Neutrophil (primary cell): Measurements from ENCODE around the gene TRIOBP.
"Not testable (repeated sequence)": the region's sequence is repeated elsewhere in the genome, so short reads cannot be mapped to it uniquely, and the experiment has no call there.

Source experiments
- H3K27ac ChIP-seq: fragments of 200-600 bp; sonication (generic); 2 replicates; pipeline ENCODE4 v1.5.1; 2016; ENCODE audit warnings: mild to moderate bottlenecking, moderate library complexity
- H3K27me3 ChIP-seq: fragments of 200-600 bp; sonication (generic); 2 replicates; pipeline ENCODE4 v1.6.0; 2016; ENCODE audit warnings: mild to moderate bottlenecking
- H3K36me3 ChIP-seq: fragments of 200-600 bp; sonication (generic); 2 replicates; pipeline ENCODE4 v1.5.1; 2017
- H3K4me1 ChIP-seq, 2 experiments: fragments of 200-600 bp in 1 of 2; sonication (generic) in 1 of 2; 1 replicate in 1 of 2; 2 replicates in 1 of 2; pipeline versions ENCODE4 v1.5.1 to v1.6.1; 2013 to 2016; ENCODE audit warnings: low read depth in 1 of 2, low read length in 1 of 2, mild to moderate bottlenecking in 1 of 2, moderate library complexity in 1 of 2; ENCODE audit not compliant: control insufficient read depth in 1 of 2, insufficient read depth in 1 of 2
- H3K4me3 ChIP-seq, 2 experiments: fragments of 200-600 bp in 1 of 2; sonication (generic) in 1 of 2; 1 replicate in 1 of 2; 2 replicates in 1 of 2; pipeline ENCODE4 v1.5.1; 2013 to 2016; ENCODE audit warnings: low read depth in 1 of 2, low read length in 1 of 2, mild to moderate bottlenecking in 1 of 2, moderate library complexity in 1 of 2
- H3K9me3 ChIP-seq: fragments of 200-600 bp; sonication (generic); 2 replicates; pipeline ENCODE4 v1.5.1; 2016
- TF ChIP-seq, protein P1 (sequence below): fragments of 200-600 bp; sonication (generic); IDR thresholded peaks from 2 replicates; pipeline ENCODE4 v1.5.1; 2016; ENCODE audit warnings: antibody characterized with exemption

Gene TRIOBP

DNA sequence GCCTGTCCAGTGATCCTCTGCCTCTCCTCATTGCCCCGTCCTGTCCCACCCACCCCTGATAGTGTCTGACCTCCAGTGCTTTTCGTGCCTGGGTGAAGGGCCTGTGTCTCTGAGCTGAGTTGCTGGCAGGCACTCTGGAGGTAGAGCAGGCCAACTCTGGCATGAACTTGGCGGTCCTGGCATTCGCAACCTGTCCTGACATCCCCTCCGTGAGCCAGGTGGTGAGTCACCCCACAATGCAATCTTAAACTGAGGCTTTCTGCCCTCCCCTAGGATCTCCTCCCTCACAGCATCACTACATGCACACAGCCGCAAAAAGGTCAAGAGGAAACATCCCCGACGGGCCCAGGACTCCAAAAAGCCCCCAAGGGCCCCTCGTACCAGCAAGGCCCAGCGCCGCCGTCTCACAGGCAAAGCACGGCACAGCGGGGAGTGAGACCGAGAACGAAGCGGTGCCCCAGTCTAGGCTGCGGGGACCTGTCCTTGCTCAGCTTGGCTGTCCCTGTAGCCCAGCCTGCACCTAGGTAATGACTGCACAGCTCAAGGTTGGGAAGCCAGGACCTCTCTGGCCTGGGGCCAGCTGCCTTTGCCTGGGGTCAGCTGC is 5.8 kb upstream of the TRIOBP start:
- H3K27ac ChIP-seq = no peak overlapping the region
- H3K9me3 ChIP-seq = no peaks in the 10 kb centered on the region
- H3K36me3 ChIP-seq = peaks cover 76% of the 10 kb centered on the region
- H3K4me3 ChIP-seq = no peak overlapping the region
- peaks cover 6% of the 10 kb centered on the region for H3K27me3 ChIP-seq
- TF ChIP-seq, protein P1, sequence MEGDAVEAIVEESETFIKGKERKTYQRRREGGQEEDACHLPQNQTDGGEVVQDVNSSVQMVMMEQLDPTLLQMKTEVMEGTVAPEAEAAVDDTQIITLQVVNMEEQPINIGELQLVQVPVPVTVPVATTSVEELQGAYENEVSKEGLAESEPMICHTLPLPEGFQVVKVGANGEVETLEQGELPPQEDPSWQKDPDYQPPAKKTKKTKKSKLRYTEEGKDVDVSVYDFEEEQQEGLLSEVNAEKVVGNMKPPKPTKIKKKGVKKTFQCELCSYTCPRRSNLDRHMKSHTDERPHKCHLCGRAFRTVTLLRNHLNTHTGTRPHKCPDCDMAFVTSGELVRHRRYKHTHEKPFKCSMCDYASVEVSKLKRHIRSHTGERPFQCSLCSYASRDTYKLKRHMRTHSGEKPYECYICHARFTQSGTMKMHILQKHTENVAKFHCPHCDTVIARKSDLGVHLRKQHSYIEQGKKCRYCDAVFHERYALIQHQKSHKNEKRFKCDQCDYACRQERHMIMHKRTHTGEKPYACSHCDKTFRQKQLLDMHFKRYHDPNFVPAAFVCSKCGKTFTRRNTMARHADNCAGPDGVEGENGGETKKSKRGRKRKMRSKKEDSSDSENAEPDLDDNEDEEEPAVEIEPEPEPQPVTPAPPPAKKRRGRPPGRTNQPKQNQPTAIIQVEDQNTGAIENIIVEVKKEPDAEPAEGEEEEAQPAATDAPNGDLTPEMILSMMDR = no peak
- peaks cover 13 to 15% of the 10 kb centered on the region in 2 experiments for H3K4me1 ChIP-seq

DNA sequence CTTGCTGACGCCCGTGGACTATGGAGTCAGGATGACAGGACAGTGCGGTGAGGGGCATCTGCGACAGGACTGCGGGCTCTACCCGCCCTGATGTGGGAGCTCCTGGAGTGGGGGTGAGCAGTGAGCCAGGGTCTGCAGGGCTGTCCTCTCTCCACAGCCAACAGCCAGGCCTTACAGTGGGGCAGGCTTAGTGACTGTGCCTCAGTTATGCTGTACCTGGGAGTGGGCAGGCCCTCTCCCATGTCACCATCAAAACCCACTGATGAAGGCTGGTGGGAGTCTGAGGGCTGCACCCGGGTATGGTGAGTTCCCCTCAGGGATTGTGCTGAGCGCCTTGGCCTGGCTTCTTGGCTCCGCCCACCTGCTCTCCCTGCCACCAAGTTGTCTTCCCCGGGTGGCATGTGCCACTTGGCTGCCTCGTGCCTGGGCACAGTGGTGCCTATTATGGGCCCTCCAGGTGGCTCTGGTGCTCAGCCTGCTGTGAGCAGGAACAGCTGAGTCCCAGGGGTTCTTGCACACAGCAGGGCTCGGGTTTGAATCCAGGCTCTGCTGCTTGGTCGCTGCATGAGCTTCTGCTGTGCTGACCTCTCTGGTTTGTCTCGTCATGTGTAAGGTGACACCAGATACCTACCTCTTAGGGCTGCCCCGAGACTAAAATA is 4.1 kb upstream of the TRIOBP start:
- Histone ChIP-seq H3K4me1 (peaks cover 9 to 10% of the 10 kb centered on the region in 2 experiments), H3K27me3 (peaks cover 19% of the 10 kb centered on the region), H3K27ac (no peak overlapping the region), H3K4me3 (no peak overlapping the region), H3K9me3 (no peaks in the 10 kb centered on the region), H3K36me3 (peaks cover 72% of the 10 kb centered on the region)
- TF ChIP-seq, protein P1 = no peak

GRCh38 chr22:37694131-37694530 is 2.7 kb upstream of the TRIOBP start:
- H3K4me1 ChIP-seq = peaks cover 9 to 10% of the 10 kb centered on the region in 2 experiments
- H3K36me3 ChIP-seq = peaks cover 58% of the 10 kb centered on the region
- not testable (repeated sequence) for H3K27ac ChIP-seq, H3K4me3 ChIP-seq, H3K9me3 ChIP-seq
- peaks cover 19% of the 10 kb centered on the region for H3K27me3 ChIP-seq

GRCh38 chr22:37696260-37696656 is 590 bp upstream of the TRIOBP start:
- Histone ChIP-seq H3K4me3 (peak overlapping the region; percentile 23 to 32), H3K27me3 (peaks cover 19% of the 10 kb centered on the region), H3K36me3 (peaks cover 37% of the 10 kb centered on the region), H3K4me1 (peaks cover 17 to 18% of the 10 kb centered on the region in 2 experiments)
- H3K9me3 ChIP-seq, H3K27ac ChIP-seq: not testable (repeated sequence)

DNA sequence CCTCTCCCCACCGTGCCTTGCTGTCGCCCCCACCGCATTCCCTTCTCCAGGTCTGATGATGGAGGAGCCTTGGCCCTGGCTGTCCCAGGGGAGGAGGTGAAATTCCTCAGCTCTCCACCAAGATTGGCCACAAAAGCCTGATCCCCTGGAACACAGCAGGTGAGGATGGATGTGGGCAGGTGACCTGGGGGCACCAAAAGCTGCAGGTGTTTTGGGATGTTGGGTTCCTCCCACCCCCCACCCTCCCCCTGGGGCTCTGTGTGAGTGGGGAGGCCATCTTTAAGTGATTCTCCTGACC is 639 bp downstream of the TRIOBP start:
- Histone ChIP-seq H3K9me3 (no peaks in the 10 kb centered on the region), H3K4me1 (peaks cover 24 to 28% of the 10 kb centered on the region in 2 experiments), H3K27me3 (peaks cover 19% of the 10 kb centered on the region), H3K4me3 (no peak overlapping the region), H3K27ac (no peak overlapping the region), H3K36me3 (peaks cover 25% of the 10 kb centered on the region)
- TF ChIP-seq, protein P1 = no peak

GRCh38 chr22:37701141-37701786 is 4.4 kb downstream of the TRIOBP start:
- TF ChIP-seq, protein P1 = no peak
- Histone ChIP-seq H3K4me3 (peak overlapping the region; percentile 37 to 40), H3K27me3 (peaks cover 11% of the 10 kb centered on the region), H3K36me3 (peaks cover 6% of the 10 kb centered on the region), H3K27ac (peak overlapping the region; percentile 84), H3K9me3 (no peaks in the 10 kb centered on the region), H3K4me1 (peaks cover 28 to 29% of the 10 kb centered on the region in 2 experiments)
